Naive thymus-derived CD4-positive, alpha-beta T cell (primary cell): ENCODE data around the gene ITGB5. TPM values are rescaled to one million over a fixed set of nuclear protein-coding genes. Genes with fewer than 3 reads are reported as not detected.

Experiments used
- ATAC-seq: fragments of 150-1000 bp; cut with Tn5 transposase; 2 replicates; pipeline ENCODE4 v1.10.0; 2021; ENCODE audit warnings: mild to moderate bottlenecking, moderate library complexity
- CTCF ChIA-PET: fragments of 350-600 bp; sonication (Branson Sonifier 250); formaldehyde crosslinking; loops from one replicate; lab custom pipeline; 2021; ENCODE audit warnings: antibody characterized with exemption; lab: Charles Lee
- POLR2A ChIA-PET: fragments of 350-600 bp; sonication (Branson Sonifier 250); formaldehyde crosslinking; loops from one replicate; lab custom pipeline; 2021; ENCODE audit warnings: antibody characterized with exemption, inconsistent platforms; lab: Charles Lee
- DNase-seq, 9 donors: peaks; one replicate each; pipeline versions ENCODE4 v3.0.0 to v3.0.0-alpha.2; 2020 to 2022; ENCODE audit warnings: mixed read lengths in 1 of 9
- H3K27ac ChIP-seq: one replicate; pipeline ENCODE4 v1.7.0; 2013; ENCODE audit warnings: mild to moderate bottlenecking, low read depth, low read length, moderate library complexity
- H3K27me3 ChIP-seq, 2 donors: one replicate each; pipeline ENCODE4 v1.7.0; 2013; ENCODE audit warnings: low read length in 2 of 2, mild to moderate bottlenecking in 2 of 2, moderate library complexity in 2 of 2; ENCODE audit not compliant: control insufficient read depth in 2 of 2, insufficient read depth in 2 of 2
- H3K36me3 ChIP-seq, 3 experiments: 1 replicate in 2 of 3; 2 replicates in 1 of 3; pipeline ENCODE4 v1.7.0; 2013; ENCODE audit warnings: low read length in 3 of 3, mild to moderate bottlenecking in 3 of 3, moderate library complexity in 1 of 3; ENCODE audit not compliant: insufficient read depth in 3 of 3, control insufficient read depth in 2 of 3
- H3K4me1 ChIP-seq, 2 donors: one replicate each; pipeline ENCODE4 v1.7.0; 2013; ENCODE audit warnings: low read length in 2 of 2, mild to moderate bottlenecking in 2 of 2, moderate library complexity in 1 of 2; ENCODE audit not compliant: control insufficient read depth in 2 of 2, insufficient read depth in 2 of 2
- H3K4me3 ChIP-seq: 2 replicates; pipeline ENCODE4 v1.7.0; 2013; ENCODE audit warnings: mild to moderate bottlenecking, low read length
- H3K9me3 ChIP-seq, 3 experiments: 1 replicate in 2 of 3; 2 replicates in 1 of 3; pipeline ENCODE4 v1.7.0; 2013; ENCODE audit warnings: low read length in 3 of 3; ENCODE audit not compliant: control insufficient read depth in 2 of 3
- H3K27ac Mint-ChIP-seq, 9 donors: one replicate each; pipeline ENCODE4 v1.8.0; 2020 to 2022; ENCODE audit warnings: mixed read lengths in 9 of 9, mild to moderate bottlenecking in 8 of 9, moderate library complexity in 5 of 9, inconsistent platforms in 2 of 9
- H3K27me3 Mint-ChIP-seq, 5 donors: one replicate each; pipeline ENCODE4 v1.8.0; 2021 to 2022; ENCODE audit warnings: mixed read lengths in 5 of 5, mild to moderate bottlenecking in 1 of 5
- H3K36me3 Mint-ChIP-seq, 5 donors: one replicate each; pipeline ENCODE4 v1.8.0; 2020 to 2022; ENCODE audit warnings: mixed read lengths in 5 of 5, mild to moderate bottlenecking in 3 of 5, inconsistent platforms in 1 of 5
- H3K4me1 Mint-ChIP-seq, 7 donors: one replicate each; pipeline ENCODE4 v1.8.0; 2020 to 2022; ENCODE audit warnings: mixed read lengths in 7 of 7, mild to moderate bottlenecking in 3 of 7, inconsistent platforms in 1 of 7
- H3K4me3 Mint-ChIP-seq, 10 donors: one replicate each; pipeline ENCODE4 v1.8.0; 2020 to 2022; ENCODE audit warnings: mild to moderate bottlenecking in 10 of 10, mixed read lengths in 10 of 10, moderate library complexity in 6 of 10, inconsistent platforms in 2 of 10
- H3K9me3 Mint-ChIP-seq, 11 donors: one replicate each; pipeline ENCODE4 v1.8.0; 2020 to 2022; ENCODE audit warnings: mixed read lengths in 11 of 11, mild to moderate bottlenecking in 4 of 11, inconsistent platforms in 1 of 11, moderate library complexity in 1 of 11
- intact Hi-C, 2 donors: fragments of 100-400 bp; cut with micrococcal nuclease; formaldehyde crosslinking; loops; one replicate each; pipeline ENCODE4 v1.15.1; 2023
- polyA plus RNA-seq, 2 donors: library from polyadenylated mRNA; unstranded; fragments of 300-500 nt; fragmentation: Illumina TruSeq; gene quantifications; one replicate each; pipeline ENCODE4 v1.2.3, GENCODE V29; 2021
- total RNA-seq, 6 experiments: library from RNA in 5 of 6; stranded (reverse) in 5 of 6; gene quantifications; 1 replicate in 5 of 6; 2 replicates in 1 of 6; pipeline ENCODE4 v1.2.3 and lab custom pipeline; 2021 to 2026

Gene ITGB5
- total and polyA plus RNA-seq, 7 experiments from 2014 or later, result 0.29 to 3.5 (median 2.1) TPM; not detected in 2

DNA sequence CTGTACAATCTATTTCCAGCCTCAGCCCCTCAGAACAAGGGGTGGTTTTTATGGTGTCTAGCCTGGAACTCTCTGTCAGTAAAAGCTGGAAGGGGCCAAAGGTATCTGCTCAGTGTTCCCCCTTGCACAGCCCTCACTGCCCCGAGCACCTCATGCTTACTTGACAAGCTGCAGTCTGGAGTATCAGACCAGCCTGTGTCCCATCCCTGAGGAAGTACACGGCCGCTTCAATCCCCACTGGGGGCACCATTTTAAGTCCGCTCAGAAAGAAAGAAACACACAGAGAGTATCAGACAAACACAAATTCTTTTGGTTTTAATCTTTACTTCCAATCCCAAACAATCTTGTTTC, 124.5 kb downstream of the ITGB5 start:
- Histone ChIP-seq H3K27ac (no peak overlapping the region), H3K9me3 (no peaks in the 10 kb centered on the region), H3K36me3 (no peaks in the 10 kb centered on the region), H3K4me1 (no peaks in the 10 kb centered on the region), H3K27me3 (no peaks in the 10 kb centered on the region), H3K4me3 (no peak overlapping the region)
- Mint-ChIP-seq H3K9me3 (no peaks in the 10 kb centered on the region), H3K27me3 (peaks cover 0 to 6% (median 0%) of the 10 kb centered on the region in 5 donors), H3K4me3 (no peak overlapping the region), H3K4me1 (peaks cover 0 to 7% (median 5%) of the 10 kb centered on the region in 7 donors), H3K27ac (peak overlapping the region in 2 of 9 donors; percentile 5 to 55), H3K36me3 (no peaks in the 10 kb centered on the region)
- CTCF ChIA-PET, result interaction anchor here (4.9 kb wide), 1 partner anchor 140 kb away, joined by 73 read pairs; no protein-coding TSS in a partner anchor
- intact Hi-C loops, result loop anchor here (5.0 to 10.0 kb wide), 4 partner anchors 235 to 825 kb away; no protein-coding TSS in a partner anchor
- no peak for DNase-seq
- ATAC-seq, result no peak
- POLR2A ChIA-PET, result no interaction called here

DNA sequence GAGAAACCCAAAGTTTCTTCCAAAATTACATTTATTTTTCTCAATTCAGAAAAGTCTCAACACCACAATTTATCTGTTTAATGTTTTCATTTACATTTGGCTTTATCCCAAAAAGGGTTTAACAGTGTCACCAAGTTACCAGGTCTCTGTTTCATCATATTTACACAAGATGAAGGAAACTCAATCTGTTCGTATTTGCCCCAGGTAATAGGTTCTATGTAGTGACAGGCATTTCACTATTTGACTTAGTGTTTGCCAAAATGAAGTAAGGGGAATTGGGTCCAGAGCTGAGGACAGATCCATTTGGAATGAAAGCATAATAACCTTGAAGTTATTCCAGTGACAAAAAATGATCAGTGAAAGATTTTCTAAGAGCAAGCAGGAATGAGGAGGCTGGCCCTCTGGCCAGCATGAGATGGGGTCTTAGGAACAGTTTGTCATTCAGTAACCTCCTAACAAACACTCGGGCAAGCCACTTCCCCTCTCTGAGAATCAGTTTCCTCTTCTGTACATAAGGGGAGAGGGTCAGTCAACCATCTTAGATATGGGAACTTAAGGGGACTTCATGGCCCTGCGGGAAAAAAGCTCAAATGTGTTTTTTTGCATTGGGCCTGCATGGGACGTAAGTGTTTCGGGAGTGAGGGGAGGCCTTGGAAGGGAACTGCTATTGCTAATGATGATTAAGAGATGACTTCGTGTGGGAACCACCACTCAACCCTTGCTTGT, 125.1 kb downstream of the ITGB5 start:
- peak overlapping the region in 1 of 10 donors; percentile 56 for H3K4me3 Mint-ChIP-seq
- H3K27ac Mint-ChIP-seq, result peak overlapping the region in 1 of 9 donors; percentile 55
- H3K9me3 Mint-ChIP-seq, result no peaks in the 10 kb centered on the region
- no peak for ATAC-seq
- H3K4me1 Mint-ChIP-seq, result peaks cover 0 to 7% (median 5%) of the 10 kb centered on the region in 7 donors
- Histone ChIP-seq H3K4me3 (no peak overlapping the region), H3K27ac (no peak overlapping the region), H3K4me1 (no peaks in the 10 kb centered on the region), H3K36me3 (no peaks in the 10 kb centered on the region), H3K9me3 (no peaks in the 10 kb centered on the region), H3K27me3 (no peaks in the 10 kb centered on the region)
- CTCF ChIA-PET, result interaction anchor here (0.7 to 4.9 kb wide), 6 partner anchors 8 to 675 kb away, joined by 3 to 73 read pairs (median 4); partner anchors contain the start of gene MUC13
- intact Hi-C loops, result loop anchor here (1.0 to 10.0 kb wide), 9 partner anchors 73 to 825 kb away; no protein-coding TSS in a partner anchor
- no peak for DNase-seq
- H3K27me3 Mint-ChIP-seq, result peaks cover 0 to 4% (median 0%) of the 10 kb centered on the region in 5 donors
- no peaks in the 10 kb centered on the region for H3K36me3 Mint-ChIP-seq
- POLR2A ChIA-PET, result no interaction called here

DNA sequence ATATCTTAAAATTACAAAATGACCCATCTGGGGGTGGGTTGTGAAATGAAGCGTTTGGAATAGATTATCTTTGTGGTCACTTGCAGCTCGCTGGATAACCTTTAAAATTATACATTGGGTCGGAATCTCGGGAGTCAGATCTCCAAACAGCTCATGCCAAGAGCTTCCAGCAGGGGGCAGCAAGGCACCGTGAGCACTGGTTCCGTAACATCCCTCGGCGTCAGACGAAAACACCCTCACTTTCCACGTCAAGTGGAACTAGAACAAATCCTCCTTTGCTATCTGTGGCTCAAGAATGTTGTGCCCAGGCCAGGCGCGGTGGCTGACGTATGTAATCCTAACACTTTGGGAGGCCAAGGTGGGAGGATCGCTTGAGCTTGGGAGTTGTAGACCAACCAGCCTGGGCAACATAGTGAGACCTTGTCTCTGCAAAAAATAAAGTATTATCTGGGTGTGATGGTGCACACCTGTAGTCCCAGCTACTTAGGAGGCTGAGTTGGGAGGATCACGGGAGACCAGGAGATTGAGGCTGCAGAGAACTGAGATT, 125.8 kb downstream of the ITGB5 start:
- H3K4me3 ChIP-seq, result no peak overlapping the region
- Mint-ChIP-seq H3K9me3 (no peaks in the 10 kb centered on the region), H3K4me1 (peaks cover 0 to 7% (median 5%) of the 10 kb centered on the region in 7 donors), H3K36me3 (no peaks in the 10 kb centered on the region), H3K4me3 (peak overlapping the region in 9 of 10 donors; percentile 16 to 84 (median 72)), H3K27ac (peak overlapping the region in 3 of 9 donors; percentile 5 to 92 (median 65)), H3K27me3 (peaks cover 0 to 1% (median 0%) of the 10 kb centered on the region in 5 donors)
- POLR2A ChIA-PET, result interaction anchor here (1.0 to 1.1 kb wide), 2 partner anchors 28 to 138 kb away, joined by 3 to 5 read pairs; no protein-coding TSS in a partner anchor
- H3K4me1 ChIP-seq, result no peaks in the 10 kb centered on the region
- CTCF ChIA-PET, result interaction anchor here (0.6 to 4.9 kb wide), 17 partner anchors 9 to 824 kb away, joined by 3 to 73 read pairs (median 3); partner anchors contain the start of gene MUC13
- H3K27me3 ChIP-seq, result no peaks in the 10 kb centered on the region
- peak; percentile 92 for ATAC-seq
- no peaks in the 10 kb centered on the region for H3K9me3 ChIP-seq
- no peak overlapping the region for H3K27ac ChIP-seq
- no peaks in the 10 kb centered on the region for H3K36me3 ChIP-seq
- DNase-seq, result peak; percentile 52 to 76 (median 68)
- intact Hi-C loops, result loop anchor here (1.0 to 10.0 kb wide), 9 partner anchors 74 to 826 kb away; no protein-coding TSS in a partner anchor

DNA sequence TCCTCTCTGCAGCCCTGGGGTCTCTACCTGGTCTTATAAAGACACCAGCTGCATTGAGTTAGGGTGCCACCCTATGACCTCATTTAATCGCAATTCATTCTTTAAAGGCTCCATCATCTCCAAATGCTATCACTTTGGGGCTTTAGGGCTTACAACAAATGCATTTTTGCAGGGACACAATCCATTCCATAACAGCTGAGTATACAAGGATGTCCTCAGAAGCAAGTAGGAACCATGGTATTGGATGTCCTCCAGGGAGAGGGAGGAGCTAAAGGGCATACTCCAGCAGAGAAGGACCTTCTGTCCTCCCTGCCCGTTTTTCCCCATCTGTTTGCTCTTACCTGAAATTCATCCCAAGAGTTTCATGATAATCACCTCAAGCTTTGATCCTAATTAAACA, 126.6 kb downstream of the ITGB5 start:
- Histone ChIP-seq H3K27ac (no peak overlapping the region), H3K36me3 (no peaks in the 10 kb centered on the region), H3K27me3 (no peaks in the 10 kb centered on the region), H3K4me3 (no peak overlapping the region), H3K4me1 (no peaks in the 10 kb centered on the region), H3K9me3 (no peaks in the 10 kb centered on the region)
- DNase-seq, result no peak
- ChIA-PET POLR2A (interaction anchor here (1.0 to 1.1 kb wide), 2 partner anchors 27 to 139 kb away, joined by 3 to 5 read pairs; no protein-coding TSS in a partner anchor), CTCF (interaction anchor here (0.6 to 4.9 kb wide), 20 partner anchors 9 to 678 kb away, joined by 3 to 73 read pairs (median 3); partner anchors contain the start of gene MUC13)
- no peaks in the 10 kb centered on the region for H3K36me3 Mint-ChIP-seq
- H3K27me3 Mint-ChIP-seq, result no peaks in the 10 kb centered on the region
- no peak overlapping the region for H3K4me3 Mint-ChIP-seq
- ATAC-seq, result no peak
- H3K4me1 Mint-ChIP-seq, result peaks cover 0 to 7% (median 5%) of the 10 kb centered on the region in 7 donors
- no peak overlapping the region for H3K27ac Mint-ChIP-seq
- H3K9me3 Mint-ChIP-seq, result no peaks in the 10 kb centered on the region
- intact Hi-C loops, result loop anchor here (2.0 to 10.0 kb wide), 5 partner anchors 237 to 827 kb away; no protein-coding TSS in a partner anchor

DNA sequence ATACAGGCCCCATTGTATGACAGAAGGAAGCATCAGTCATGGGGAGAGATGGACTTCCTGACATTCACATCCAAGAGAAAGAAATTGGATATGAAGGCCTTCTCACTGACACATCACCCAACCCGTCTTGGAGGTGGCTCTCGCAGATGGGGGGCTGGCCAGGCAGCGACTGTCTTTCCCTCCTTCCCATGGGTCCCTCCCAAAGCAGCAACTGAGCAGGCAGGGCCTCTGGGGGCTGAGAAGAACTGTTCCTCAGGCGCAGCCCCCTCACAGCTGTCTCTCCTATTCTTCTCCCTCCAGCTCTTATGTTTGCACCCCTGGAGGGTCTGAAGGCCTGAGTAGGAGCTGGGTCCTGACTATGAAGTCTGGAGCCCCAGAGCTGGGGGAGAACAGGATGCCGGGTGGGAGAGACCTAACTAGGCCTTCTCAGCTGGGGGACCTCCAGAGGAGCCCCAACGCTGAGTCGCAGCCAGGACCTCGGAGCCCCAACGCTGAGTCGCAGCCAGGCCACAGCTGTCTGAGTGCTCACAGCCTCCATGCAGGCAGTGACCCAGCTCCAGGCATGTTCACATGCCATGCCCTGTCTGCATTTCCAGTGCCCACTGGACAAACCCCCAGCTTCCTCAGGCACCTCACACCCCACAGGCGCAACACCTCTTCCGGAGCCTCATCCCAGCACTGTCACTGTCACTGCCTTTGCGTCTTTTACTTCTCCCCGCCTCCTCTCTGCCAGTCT, 127.3 kb downstream of the ITGB5 start:
- DNase-seq (no peak), ATAC-seq (no peak)
- H3K27me3 ChIP-seq, result no peaks in the 10 kb centered on the region
- H3K27ac ChIP-seq, result no peak overlapping the region
- Mint-ChIP-seq H3K4me1 (peaks cover 0 to 7% (median 5%) of the 10 kb centered on the region in 7 donors), H3K27ac (no peak overlapping the region), H3K36me3 (no peaks in the 10 kb centered on the region), H3K9me3 (peaks cover 0 to 1% (median 0%) of the 10 kb centered on the region in 11 donors), H3K27me3 (no peaks in the 10 kb centered on the region), H3K4me3 (no peak overlapping the region)
- H3K4me1 ChIP-seq, result no peaks in the 10 kb centered on the region
- intact Hi-C loops, result loop anchor here (2.0 to 10.0 kb wide), 5 partner anchors 237 to 827 kb away; no protein-coding TSS in a partner anchor
- POLR2A ChIA-PET, result interaction anchor here (1.0 kb wide), 1 partner anchor 27 kb away, joined by 5 read pairs; no protein-coding TSS in a partner anchor
- H3K9me3 ChIP-seq, result no peaks in the 10 kb centered on the region
- H3K4me3 ChIP-seq, result no peak overlapping the region
- no peaks in the 10 kb centered on the region for H3K36me3 ChIP-seq
- CTCF ChIA-PET, result interaction anchor here (0.8 to 4.9 kb wide), 4 partner anchors 117 to 677 kb away, joined by 3 to 73 read pairs (median 6); no protein-coding TSS in a partner anchor
